ENCODE measurements around the gene CX3CL1. TPM values are rescaled to one million over a fixed set of nuclear protein-coding genes. Genes with fewer than 3 reads are reported as not detected.
A peak's percentile ranks its signal among the peaks of the same experiment; 100 is the strongest.

Gene CX3CL1
- total and polyA plus RNA-seq, 2 of the 13 experiments (the other 11 are each of a cell fraction or from before 2014, with no cell fraction given) = 57.3 to 60.8 TPM

DNA sequence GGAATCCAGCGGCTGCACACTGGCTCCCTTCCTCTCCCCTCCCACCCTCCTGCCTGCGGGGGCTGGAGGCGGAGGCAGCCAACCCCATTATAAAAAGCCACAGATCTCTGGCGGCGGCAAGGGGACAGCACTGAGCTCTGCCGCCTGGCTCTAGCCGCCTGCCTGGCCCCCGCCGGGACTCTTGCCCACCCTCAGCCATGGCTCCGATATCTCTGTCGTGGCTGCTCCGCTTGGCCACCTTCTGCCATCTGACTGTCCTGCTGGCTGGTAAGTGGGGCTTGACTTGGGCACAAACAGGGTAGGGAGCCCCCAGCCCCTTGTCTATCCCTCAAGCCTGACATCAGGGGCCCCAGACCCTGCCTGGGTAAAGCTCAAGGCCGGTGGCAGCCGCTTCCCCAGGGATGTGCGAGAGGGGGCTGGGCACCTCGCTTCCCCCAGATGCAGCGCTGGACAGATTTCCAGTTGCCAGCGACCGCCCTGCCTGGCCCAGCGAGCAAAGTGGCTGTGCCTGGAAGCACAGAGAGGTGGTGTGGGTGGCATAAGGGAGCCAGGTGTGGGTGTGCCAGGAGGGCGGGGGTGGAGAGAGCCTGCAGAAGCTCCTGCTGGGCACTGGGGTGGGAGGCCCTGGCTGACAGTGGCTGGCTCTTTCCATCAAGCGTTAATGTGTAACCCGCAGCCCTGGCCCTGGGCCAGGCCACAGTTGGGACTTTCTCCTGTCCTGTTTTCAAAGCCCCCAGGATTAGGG lies at the start of gene CX3CL1 (continued):
- TF ChIP-seq, protein P1, sequence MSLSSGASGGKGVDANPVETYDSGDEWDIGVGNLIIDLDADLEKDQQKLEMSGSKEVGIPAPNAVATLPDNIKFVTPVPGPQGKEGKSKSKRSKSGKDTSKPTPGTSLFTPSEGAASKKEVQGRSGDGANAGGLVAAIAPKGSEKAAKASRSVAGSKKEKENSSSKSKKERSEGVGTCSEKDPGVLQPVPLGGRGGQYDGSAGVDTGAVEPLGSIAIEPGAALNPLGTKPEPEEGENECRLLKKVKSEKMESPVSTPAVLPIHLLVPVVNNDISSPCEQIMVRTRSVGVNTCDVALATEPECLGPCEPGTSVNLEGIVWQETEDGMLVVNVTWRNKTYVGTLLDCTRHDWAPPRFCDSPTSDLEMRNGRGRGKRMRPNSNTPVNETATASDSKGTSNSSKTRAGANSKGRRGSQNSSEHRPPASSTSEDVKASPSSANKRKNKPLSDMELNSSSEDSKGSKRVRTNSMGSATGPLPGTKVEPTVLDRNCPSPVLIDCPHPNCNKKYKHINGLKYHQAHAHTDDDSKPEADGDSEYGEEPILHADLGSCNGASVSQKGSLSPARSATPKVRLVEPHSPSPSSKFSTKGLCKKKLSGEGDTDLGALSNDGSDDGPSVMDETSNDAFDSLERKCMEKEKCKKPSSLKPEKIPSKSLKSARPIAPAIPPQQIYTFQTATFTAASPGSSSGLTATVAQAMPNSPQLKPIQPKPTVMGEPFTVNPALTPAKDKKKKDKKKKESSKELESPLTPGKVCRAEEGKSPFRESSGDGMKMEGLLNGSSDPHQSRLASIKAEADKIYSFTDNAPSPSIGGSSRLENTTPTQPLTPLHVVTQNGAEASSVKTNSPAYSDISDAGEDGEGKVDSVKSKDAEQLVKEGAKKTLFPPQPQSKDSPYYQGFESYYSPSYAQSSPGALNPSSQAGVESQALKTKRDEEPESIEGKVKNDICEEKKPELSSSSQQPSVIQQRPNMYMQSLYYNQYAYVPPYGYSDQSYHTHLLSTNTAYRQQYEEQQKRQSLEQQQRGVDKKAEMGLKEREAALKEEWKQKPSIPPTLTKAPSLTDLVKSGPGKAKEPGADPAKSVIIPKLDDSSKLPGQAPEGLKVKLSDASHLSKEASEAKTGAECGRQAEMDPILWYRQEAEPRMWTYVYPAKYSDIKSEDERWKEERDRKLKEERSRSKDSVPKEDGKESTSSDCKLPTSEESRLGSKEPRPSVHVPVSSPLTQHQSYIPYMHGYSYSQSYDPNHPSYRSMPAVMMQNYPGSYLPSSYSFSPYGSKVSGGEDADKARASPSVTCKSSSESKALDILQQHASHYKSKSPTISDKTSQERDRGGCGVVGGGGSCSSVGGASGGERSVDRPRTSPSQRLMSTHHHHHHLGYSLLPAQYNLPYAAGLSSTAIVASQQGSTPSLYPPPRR (CRISPR knock-in tag; IDR thresholded peaks at IDR 0.05; ENCODE audit: borderline replicate concordance) = no peak; the same call in 1 of the 2 replicates
- TF ChIP-seq, protein P2, sequence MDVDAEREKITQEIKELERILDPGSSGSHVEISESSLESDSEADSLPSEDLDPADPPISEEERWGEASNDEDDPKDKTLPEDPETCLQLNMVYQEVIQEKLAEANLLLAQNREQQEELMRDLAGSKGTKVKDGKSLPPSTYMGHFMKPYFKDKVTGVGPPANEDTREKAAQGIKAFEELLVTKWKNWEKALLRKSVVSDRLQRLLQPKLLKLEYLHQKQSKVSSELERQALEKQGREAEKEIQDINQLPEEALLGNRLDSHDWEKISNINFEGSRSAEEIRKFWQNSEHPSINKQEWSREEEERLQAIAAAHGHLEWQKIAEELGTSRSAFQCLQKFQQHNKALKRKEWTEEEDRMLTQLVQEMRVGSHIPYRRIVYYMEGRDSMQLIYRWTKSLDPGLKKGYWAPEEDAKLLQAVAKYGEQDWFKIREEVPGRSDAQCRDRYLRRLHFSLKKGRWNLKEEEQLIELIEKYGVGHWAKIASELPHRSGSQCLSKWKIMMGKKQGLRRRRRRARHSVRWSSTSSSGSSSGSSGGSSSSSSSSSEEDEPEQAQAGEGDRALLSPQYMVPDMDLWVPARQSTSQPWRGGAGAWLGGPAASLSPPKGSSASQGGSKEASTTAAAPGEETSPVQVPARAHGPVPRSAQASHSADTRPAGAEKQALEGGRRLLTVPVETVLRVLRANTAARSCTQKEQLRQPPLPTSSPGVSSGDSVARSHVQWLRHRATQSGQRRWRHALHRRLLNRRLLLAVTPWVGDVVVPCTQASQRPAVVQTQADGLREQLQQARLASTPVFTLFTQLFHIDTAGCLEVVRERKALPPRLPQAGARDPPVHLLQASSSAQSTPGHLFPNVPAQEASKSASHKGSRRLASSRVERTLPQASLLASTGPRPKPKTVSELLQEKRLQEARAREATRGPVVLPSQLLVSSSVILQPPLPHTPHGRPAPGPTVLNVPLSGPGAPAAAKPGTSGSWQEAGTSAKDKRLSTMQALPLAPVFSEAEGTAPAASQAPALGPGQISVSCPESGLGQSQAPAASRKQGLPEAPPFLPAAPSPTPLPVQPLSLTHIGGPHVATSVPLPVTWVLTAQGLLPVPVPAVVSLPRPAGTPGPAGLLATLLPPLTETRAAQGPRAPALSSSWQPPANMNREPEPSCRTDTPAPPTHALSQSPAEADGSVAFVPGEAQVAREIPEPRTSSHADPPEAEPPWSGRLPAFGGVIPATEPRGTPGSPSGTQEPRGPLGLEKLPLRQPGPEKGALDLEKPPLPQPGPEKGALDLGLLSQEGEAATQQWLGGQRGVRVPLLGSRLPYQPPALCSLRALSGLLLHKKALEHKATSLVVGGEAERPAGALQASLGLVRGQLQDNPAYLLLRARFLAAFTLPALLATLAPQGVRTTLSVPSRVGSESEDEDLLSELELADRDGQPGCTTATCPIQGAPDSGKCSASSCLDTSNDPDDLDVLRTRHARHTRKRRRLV (CRISPR knock-in tag; IDR thresholded peaks at IDR 0.05) = peak; percentile 90; the same call in 1 of the 2 replicates
- TF ChIP-seq YEATS4 (CRISPR knock-in tag; IDR thresholded peaks at IDR 0.05; ENCODE audit: borderline replicate concordance) (peak; percentile 75), RELA (CRISPR knock-in tag; IDR thresholded peaks at IDR 0.05) (peak; percentile 73), MED8 (CRISPR knock-in tag; IDR thresholded peaks at IDR 0.05; ENCODE audit: insufficient replicate concordance) (peak; percentile 68), ZNF572 (CRISPR knock-in tag; IDR thresholded peaks at IDR 0.05) (peak; percentile 60), ZNF10 (CRISPR knock-in tag; IDR thresholded peaks at IDR 0.05; ENCODE audit: borderline replicate concordance, low read depth) (no peak), HHEX (CRISPR knock-in tag; IDR thresholded peaks at IDR 0.05) (no peak; the same call in 1 of the 2 replicates)
- TF ChIP-seq, protein P3, sequence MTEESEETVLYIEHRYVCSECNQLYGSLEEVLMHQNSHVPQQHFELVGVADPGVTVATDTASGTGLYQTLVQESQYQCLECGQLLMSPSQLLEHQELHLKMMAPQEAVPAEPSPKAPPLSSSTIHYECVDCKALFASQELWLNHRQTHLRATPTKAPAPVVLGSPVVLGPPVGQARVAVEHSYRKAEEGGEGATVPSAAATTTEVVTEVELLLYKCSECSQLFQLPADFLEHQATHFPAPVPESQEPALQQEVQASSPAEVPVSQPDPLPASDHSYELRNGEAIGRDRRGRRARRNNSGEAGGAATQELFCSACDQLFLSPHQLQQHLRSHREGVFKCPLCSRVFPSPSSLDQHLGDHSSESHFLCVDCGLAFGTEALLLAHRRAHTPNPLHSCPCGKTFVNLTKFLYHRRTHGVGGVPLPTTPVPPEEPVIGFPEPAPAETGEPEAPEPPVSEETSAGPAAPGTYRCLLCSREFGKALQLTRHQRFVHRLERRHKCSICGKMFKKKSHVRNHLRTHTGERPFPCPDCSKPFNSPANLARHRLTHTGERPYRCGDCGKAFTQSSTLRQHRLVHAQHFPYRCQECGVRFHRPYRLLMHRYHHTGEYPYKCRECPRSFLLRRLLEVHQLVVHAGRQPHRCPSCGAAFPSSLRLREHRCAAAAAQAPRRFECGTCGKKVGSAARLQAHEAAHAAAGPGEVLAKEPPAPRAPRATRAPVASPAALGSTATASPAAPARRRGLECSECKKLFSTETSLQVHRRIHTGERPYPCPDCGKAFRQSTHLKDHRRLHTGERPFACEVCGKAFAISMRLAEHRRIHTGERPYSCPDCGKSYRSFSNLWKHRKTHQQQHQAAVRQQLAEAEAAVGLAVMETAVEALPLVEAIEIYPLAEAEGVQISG (CRISPR knock-in tag; IDR thresholded peaks at IDR 0.05) = peak; percentile 83
- TF ChIP-seq, protein P4, sequence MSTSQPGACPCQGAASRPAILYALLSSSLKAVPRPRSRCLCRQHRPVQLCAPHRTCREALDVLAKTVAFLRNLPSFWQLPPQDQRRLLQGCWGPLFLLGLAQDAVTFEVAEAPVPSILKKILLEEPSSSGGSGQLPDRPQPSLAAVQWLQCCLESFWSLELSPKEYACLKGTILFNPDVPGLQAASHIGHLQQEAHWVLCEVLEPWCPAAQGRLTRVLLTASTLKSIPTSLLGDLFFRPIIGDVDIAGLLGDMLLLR (CRISPR knock-in tag; IDR thresholded peaks at IDR 0.05) = no peak
- TF ChIP-seq, protein P5, sequence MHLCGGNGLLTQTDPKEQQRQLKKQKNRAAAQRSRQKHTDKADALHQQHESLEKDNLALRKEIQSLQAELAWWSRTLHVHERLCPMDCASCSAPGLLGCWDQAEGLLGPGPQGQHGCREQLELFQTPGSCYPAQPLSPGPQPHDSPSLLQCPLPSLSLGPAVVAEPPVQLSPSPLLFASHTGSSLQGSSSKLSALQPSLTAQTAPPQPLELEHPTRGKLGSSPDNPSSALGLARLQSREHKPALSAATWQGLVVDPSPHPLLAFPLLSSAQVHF (CRISPR knock-in tag; IDR thresholded peaks at IDR 0.05) = peak; percentile 81; the same call in 1 of the 2 replicates
- TF ChIP-seq, protein P6, sequence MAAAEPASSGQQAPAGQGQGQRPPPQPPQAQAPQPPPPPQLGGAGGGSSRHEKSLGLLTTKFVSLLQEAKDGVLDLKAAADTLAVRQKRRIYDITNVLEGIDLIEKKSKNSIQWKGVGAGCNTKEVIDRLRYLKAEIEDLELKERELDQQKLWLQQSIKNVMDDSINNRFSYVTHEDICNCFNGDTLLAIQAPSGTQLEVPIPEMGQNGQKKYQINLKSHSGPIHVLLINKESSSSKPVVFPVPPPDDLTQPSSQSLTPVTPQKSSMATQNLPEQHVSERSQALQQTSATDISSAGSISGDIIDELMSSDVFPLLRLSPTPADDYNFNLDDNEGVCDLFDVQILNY (CRISPR knock-in tag; conservative IDR thresholded peaks at IDR 0.05) = peak; percentile 32; the same call in 1 of the 2 replicates

Measured in HepG2 (cell line).